Neural progenitor cell (in vitro differentiated cells): ENCODE results near the gene CIBAR2. TPM values are rescaled to one million over a fixed set of nuclear protein-coding genes. Genes with fewer than 3 reads are reported as not detected.
A peak's percentile ranks its signal among the peaks of the same experiment; 100 is the strongest.

Experiments
- DNase-seq: peaks from one replicate; pipeline ENCODE4 v3.0.0-alpha.2; 2016; ENCODE audit warnings: low spot score
- H2AFZ ChIP-seq: fragments of 200-600 bp; sonication (generic); replicated peaks from 2 replicates; pipeline ENCODE4 v1.6.1; 2016; ENCODE audit warnings: antibody characterized with exemption
- H3F3A ChIP-seq: fragments of 200-600 bp; sonication (generic); 2 replicates; pipeline ENCODE4 v1.6.1; 2016; ENCODE audit warnings: antibody characterized with exemption, low read depth
- H3K27ac ChIP-seq: fragments of 200-600 bp; sonication (generic); 2 replicates; pipeline ENCODE4 v1.5.1; 2016; ENCODE audit warnings: mild to moderate bottlenecking
- H3K27me3 ChIP-seq: fragments of 200-600 bp; sonication (generic); 2 replicates; pipeline ENCODE4 v1.6.1; 2016; ENCODE audit warnings: mild to moderate bottlenecking, moderate library complexity
- H3K36me3 ChIP-seq: fragments of 200-600 bp; sonication (generic); 2 replicates; pipeline ENCODE4 v1.5.1; 2016
- H3K4me1 ChIP-seq: fragments of 200-600 bp; sonication (generic); 2 replicates; pipeline ENCODE4 v1.6.1; 2016; ENCODE audit warnings: mixed run types
- H3K4me2 ChIP-seq: fragments of 200-600 bp; sonication (generic); 2 replicates; pipeline ENCODE4 v1.6.1; 2016
- H3K4me3 ChIP-seq: fragments of 200-600 bp; sonication (generic); 2 replicates; pipeline ENCODE4 v1.5.1; 2016
- H3K79me2 ChIP-seq: fragments of 200-600 bp; sonication (generic); 2 replicates; pipeline ENCODE4 v1.6.1; 2016; ENCODE audit warnings: low read depth
- H3K9ac ChIP-seq: fragments of 200-600 bp; sonication (generic); 2 replicates; pipeline ENCODE4 v1.6.1; 2016
- H3K9me3 ChIP-seq: fragments of 200-600 bp; sonication (generic); 2 replicates; pipeline ENCODE4 v1.5.1; 2016; ENCODE audit warnings: low read depth
- H4K20me1 ChIP-seq: fragments of 200-600 bp; sonication (generic); 2 replicates; pipeline ENCODE4 v1.6.1; 2016; ENCODE audit warnings: low read depth
- H3K27ac Mint-ChIP-seq: 3 replicates; pipeline ENCODE4 v1.8.0; 2021; ENCODE audit warnings: mixed read lengths
- H3K27me3 Mint-ChIP-seq: 2 replicates; pipeline ENCODE4 v1.8.0; 2022; ENCODE audit warnings: low read depth, mild to moderate bottlenecking, inconsistent platforms, moderate library complexity, mixed read lengths; ENCODE audit not compliant: insufficient read depth
- H3K36me3 Mint-ChIP-seq: 3 replicates; pipeline ENCODE4 v1.8.0; 2021; ENCODE audit warnings: mixed read lengths
- H3K4me1 Mint-ChIP-seq: 3 replicates; pipeline ENCODE4 v1.8.0; 2021; ENCODE audit warnings: mixed read lengths
- H3K4me3 Mint-ChIP-seq: 3 replicates; pipeline ENCODE4 v1.8.0; 2021; ENCODE audit warnings: mild to moderate bottlenecking, moderate library complexity, mixed read lengths
- H3K9me3 Mint-ChIP-seq: 3 replicates; pipeline ENCODE4 v1.8.0; 2020; ENCODE audit warnings: mixed read lengths
- CTCF ChIP-seq: fragments of 200-600 bp; sonication (generic); IDR thresholded peaks from 2 replicates; pipeline ENCODE4 v1.5.1; 2017; ENCODE audit warnings: antibody characterized with exemption, mild to moderate bottlenecking
- EZH2 ChIP-seq: fragments of 200-600 bp; sonication (generic); IDR thresholded peaks from 2 replicates; pipeline ENCODE4 v1.6.1; 2017; ENCODE audit warnings: antibody characterized with exemption, mild to moderate bottlenecking, moderate library complexity
- EZH2phosphoT487 ChIP-seq: fragments of 200-600 bp; sonication (generic); IDR thresholded peaks from 2 replicates; pipeline ENCODE4 v1.6.1; 2017; ENCODE audit warnings: antibody characterized with exemption
- total RNA-seq: library from RNA; depleted of rRNA; stranded (reverse); fragments of >200 nt; gene quantifications from 2 replicates; pipeline ENCODE4 v1.2.3, GENCODE V29; 2015; ENCODE audit warnings: low replicate concordance

Gene CIBAR2
- total RNA-seq, 1 donor from 2014 or later = not detected

- Mint-ChIP-seq H3K27ac (peak overlapping the region; percentile 6), H3K4me3 (peak overlapping the region; percentile 54)
- TF ChIP-seq EZH2 (no peak), EZH2phosphoT487 (no peak), CTCF (no peak)
Observed at GRCh38 chr16:85082173-85083050, 29.9 kb downstream of the CIBAR2 start.

GRCh38 chr16:85081765-85082164, 30.5 kb downstream of the CIBAR2 start:
- Mint-ChIP-seq H3K36me3 (peaks cover 7% of the 10 kb centered on the region), H3K27ac (no peak overlapping the region), H3K4me3 (peak overlapping the region; percentile 54), H3K27me3 (peaks cover 12% of the 10 kb centered on the region), H3K9me3 (no peaks in the 10 kb centered on the region), H3K4me1 (peaks cover 41% of the 10 kb centered on the region)
- Histone ChIP-seq H3K27ac (no peak overlapping the region), H3K36me3 (no peaks in the 10 kb centered on the region), H3K4me2 (peak overlapping the region; percentile 78), H3K4me1 (peaks cover 49% of the 10 kb centered on the region), H3K9me3 (no peaks in the 10 kb centered on the region), H4K20me1 (peaks cover 5% of the 10 kb centered on the region), H3K79me2 (no peaks in the 10 kb centered on the region), H3K9ac (no peak overlapping the region), H3K27me3 (peaks cover 35% of the 10 kb centered on the region), H2AFZ (no peak overlapping the region), H3K4me3 (peak overlapping the region; percentile 36), H3F3A (peaks cover 42% of the 10 kb centered on the region)
- TF ChIP-seq EZH2phosphoT487 (no peak), EZH2 (no peak), CTCF (no peak)
- peak; percentile 31 for DNase-seq

More at GRCh38 chr16:85082173-85083050, 29.9 kb downstream of the CIBAR2 start:
- peaks cover 43% of the 10 kb centered on the region for H3K4me1 ChIP-seq
- peaks cover 35% of the 10 kb centered on the region for H3K27me3 ChIP-seq
- H3K9me3 ChIP-seq = no peaks in the 10 kb centered on the region
- H3K36me3 ChIP-seq = no peaks in the 10 kb centered on the region
- DNase-seq = peak; percentile 64
- H3K36me3 Mint-ChIP-seq = peaks cover 7% of the 10 kb centered on the region
- H3K4me2 ChIP-seq = peak overlapping the region; percentile 78
- peaks cover 42% of the 10 kb centered on the region for H3F3A ChIP-seq
- H2AFZ ChIP-seq = no peak overlapping the region
- H3K9ac ChIP-seq = no peak overlapping the region
- no peaks in the 10 kb centered on the region for H3K9me3 Mint-ChIP-seq
- peaks cover 41% of the 10 kb centered on the region for H3K4me1 Mint-ChIP-seq
- no peaks in the 10 kb centered on the region for H3K79me2 ChIP-seq
- peaks cover 5% of the 10 kb centered on the region for H4K20me1 ChIP-seq
- peak overlapping the region; percentile 57 for H3K27ac ChIP-seq
- peaks cover 12% of the 10 kb centered on the region for H3K27me3 Mint-ChIP-seq
- H3K4me3 ChIP-seq = peak overlapping the region; percentile 36

GRCh38 chr16:85081038-85081437, 31.2 kb downstream of the CIBAR2 start:
- Mint-ChIP-seq H3K9me3 (no peaks in the 10 kb centered on the region), H3K4me1 (peaks cover 43% of the 10 kb centered on the region), H3K4me3 (peak overlapping the region; percentile 18), H3K36me3 (peaks cover 8% of the 10 kb centered on the region), H3K27me3 (peaks cover 12% of the 10 kb centered on the region), H3K27ac (no peak overlapping the region)
- TF ChIP-seq EZH2 (no peak), EZH2phosphoT487 (no peak), CTCF (no peak)
- Histone ChIP-seq H3K27ac (no peak overlapping the region), H3K4me1 (peaks cover 49% of the 10 kb centered on the region), H3K4me3 (peak overlapping the region; percentile 14), H3K9me3 (no peaks in the 10 kb centered on the region), H2AFZ (no peak overlapping the region), H3K4me2 (peak overlapping the region; percentile 78), H3K36me3 (no peaks in the 10 kb centered on the region), H3K27me3 (peaks cover 35% of the 10 kb centered on the region), H3F3A (peaks cover 42% of the 10 kb centered on the region), H4K20me1 (peaks cover 5% of the 10 kb centered on the region), H3K9ac (no peak overlapping the region), H3K79me2 (no peaks in the 10 kb centered on the region)
- DNase-seq = peak; percentile 78
